Thyroid gland (tissue), 4 donors: ENCODE measurements around the gene SPATS2L.

Source experiments
- CTCF ChIP-seq, 6 experiments: fragments of 200-600 bp in 3 of 6; fragments of 450-650 bp in 3 of 6; sonication (generic) in 3 of 6; IDR thresholded peaks; one replicate each; pipeline ENCODE4 v1.5.1; 2016 to 2019; ENCODE audit warnings: antibody characterized with exemption in 6 of 6, mild to moderate bottlenecking in 2 of 6, inconsistent platforms in 1 of 6, moderate library complexity in 1 of 6
- POLR2A ChIP-seq, 2 donors: fragments of 450-650 bp; IDR thresholded peaks; one replicate each; pipeline ENCODE4 v1.6.1; 2017; ENCODE audit warnings: antibody characterized with exemption in 2 of 2, mild to moderate bottlenecking in 2 of 2, moderate library complexity in 1 of 2

DNA sequence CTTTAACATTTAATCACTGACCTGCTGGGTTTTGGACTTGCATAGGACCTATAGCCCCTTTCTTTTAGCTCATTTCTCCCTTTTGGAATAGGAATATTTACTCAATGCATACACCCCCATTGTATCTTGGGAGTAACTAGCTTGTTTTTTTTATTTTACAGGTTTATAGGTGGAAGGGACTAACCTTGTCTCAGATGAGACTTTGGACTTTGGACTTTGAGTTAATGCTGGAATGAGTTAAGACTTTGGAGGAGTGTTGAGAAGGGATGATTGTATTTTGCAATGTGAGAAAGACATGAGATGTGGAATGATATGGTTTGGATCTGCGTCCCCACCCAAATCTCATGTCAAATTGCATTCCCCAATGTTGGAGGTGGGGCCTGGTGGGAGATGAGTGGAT lies 43.2 kb upstream of the SPATS2L start:
- TF ChIP-seq CTCF (IDR thresholded peaks at IDR 0.05): no peak
- TF ChIP-seq POLR2A (IDR thresholded peaks at IDR 0.05): no peak
